GM23248 (cell line): ENCODE data around the gene ZNF860. TPM values are rescaled to one million over a fixed set of nuclear protein-coding genes. Genes with fewer than 3 reads are reported as not detected.

Experiments used
- DNase-seq: peaks from one replicate; pipeline ENCODE4 v3.0.0-alpha.2; 2015
- H2AFZ ChIP-seq: fragments of 200-600 bp; sonication (generic); 2 replicates; pipeline ENCODE4 v1.6.1; 2016; ENCODE audit warnings: antibody characterized with exemption
- H3F3A ChIP-seq: fragments of 200-600 bp; sonication (generic); 2 replicates; pipeline ENCODE4 v1.6.1; 2016; ENCODE audit warnings: mild to moderate bottlenecking, antibody characterized with exemption, mixed run types; ENCODE audit not compliant: insufficient read depth
- H3K27ac ChIP-seq: fragments of 200-600 bp; sonication (generic); 2 replicates; pipeline ENCODE4 v1.5.1; 2016; ENCODE audit warnings: mild to moderate bottlenecking
- H3K27me3 ChIP-seq: fragments of 200-600 bp; sonication (generic); replicated peaks from 2 replicates; pipeline ENCODE4 v1.6.1; 2016; ENCODE audit warnings: mild to moderate bottlenecking; ENCODE audit not compliant: insufficient read depth
- H3K36me3 ChIP-seq: fragments of 200-600 bp; sonication (generic); 2 replicates; pipeline ENCODE4 v1.6.1; 2016; ENCODE audit warnings: low read depth, mild to moderate bottlenecking
- H3K4me1 ChIP-seq: fragments of 200-600 bp; sonication (generic); 2 replicates; pipeline ENCODE4 v1.6.1; 2016; ENCODE audit warnings: mild to moderate bottlenecking; ENCODE audit not compliant: insufficient read depth
- H3K4me2 ChIP-seq: fragments of 200-600 bp; sonication (generic); one replicate; pipeline ENCODE4 v1.6.1; 2016; ENCODE audit warnings: mild to moderate bottlenecking; ENCODE audit not compliant: unreplicated experiment
- H3K4me3 ChIP-seq: fragments of 200-600 bp; sonication (generic); 2 replicates; pipeline ENCODE4 v1.5.1; 2016; ENCODE audit warnings: mild to moderate bottlenecking
- H3K79me2 ChIP-seq: fragments of 200-600 bp; sonication (generic); 2 replicates; pipeline ENCODE4 v1.6.1; 2016; ENCODE audit warnings: mild to moderate bottlenecking; ENCODE audit not compliant: insufficient read depth
- H3K9ac ChIP-seq: fragments of 200-600 bp; sonication (generic); 2 replicates; pipeline ENCODE4 v1.6.1; 2016; ENCODE audit warnings: mild to moderate bottlenecking
- H3K9me2 ChIP-seq: fragments of 200-600 bp; sonication (generic); 2 replicates; pipeline ENCODE4 v1.6.1; 2016; ENCODE audit warnings: mixed run types, mild to moderate bottlenecking, moderate library complexity; ENCODE audit not compliant: insufficient read depth
- H3K9me3 ChIP-seq: fragments of 200-600 bp; sonication (generic); one replicate; pipeline ENCODE4 v1.6.1; 2017; ENCODE audit warnings: low read depth
- H4K20me1 ChIP-seq: fragments of 200-600 bp; sonication (generic); 2 replicates; pipeline ENCODE4 v1.6.0; 2016; ENCODE audit not compliant: insufficient read depth
- EZH2 ChIP-seq: fragments of 200-600 bp; sonication (generic); IDR thresholded peaks from 2 replicates; pipeline ENCODE4 v1.6.1; 2018; ENCODE audit warnings: antibody characterized with exemption, mild to moderate bottlenecking; ENCODE audit not compliant: insufficient read depth, poor library complexity, severe bottlenecking
- EZH2phosphoT487 ChIP-seq: fragments of 200-600 bp; sonication (generic); IDR thresholded peaks from 2 replicates; pipeline ENCODE4 v1.6.1; 2018; ENCODE audit warnings: antibody characterized with exemption, moderate library complexity, mild to moderate bottlenecking, low read depth; ENCODE audit not compliant: insufficient read depth
- WGBS, 2 experiments: methylation state at CpG; one replicate each; pipeline ENCODE4 v1.1.6; 2015 to 2017; ENCODE audit warnings: low lambda C conversion rate in 2 of 2, low coverage in 1 of 2; ENCODE audit errors: missing lambda C conversion rate in 2 of 2; 5-methylcytosine and 5-hydroxymethylcytosine counted together
- in situ Hi-C: fragments of 300-500 bp; cut with MboI; formaldehyde crosslinking; loops from 2 replicates; pipeline ENCODE4 v1.15.0; 2020
- polyA plus RNA-seq: library from polyadenylated mRNA; unstranded; fragments of >200 nt; fragmentation: Nextera tagmentation; extraction: Ambion mirVana; gene quantifications from 2 replicates; pipeline ENCODE4 v1.2.1, GENCODE V29; 2016
- small RNA-seq: library from RNA; depleted of rRNA; stranded (forward); fragments of <200 nt; gene quantifications from one replicate; pipeline ENCODE3, GENCODE V24; 2014; ENCODE audit warnings: low read depth, low replicate concordance
- total RNA-seq: library from RNA; depleted of rRNA; stranded (reverse); fragments of >200 nt; shearing (Covaris generic); gene quantifications from 2 replicates; pipeline ENCODE4 v1.2.3, GENCODE V29; 2014; rRNA removed

ZNF860 gene
- total and polyA plus RNA-seq, 2 experiments from 2014 or later: 0.08 to 0.43 TPM

DNA sequence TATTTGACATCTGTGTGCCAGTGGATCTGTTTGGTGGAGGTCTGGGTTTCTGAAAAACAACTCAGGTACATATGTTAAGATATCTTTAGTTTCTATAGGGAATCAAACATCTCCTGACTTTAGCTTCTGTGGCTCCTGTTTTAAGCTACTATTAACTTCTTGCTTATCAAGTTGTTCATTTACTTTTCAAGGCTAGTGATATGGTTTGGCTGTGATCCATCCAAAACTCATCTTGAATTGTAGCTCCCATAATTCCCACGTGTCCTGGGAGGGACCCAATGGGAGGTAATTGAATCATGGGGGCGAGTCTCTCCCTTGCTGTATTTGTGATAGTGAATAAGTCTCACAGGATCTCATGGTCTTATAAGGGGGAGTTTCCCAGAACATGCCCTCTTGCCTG, 41.4 kb downstream of the ZNF860 start:
- Histone ChIP-seq H3K27me3 (peaks cover 1% of the 10 kb centered on the region; the same call in 1 of the 2 replicates), H3K27ac (no peak overlapping the region), H3K79me2 (no peaks in the 10 kb centered on the region), H3K36me3 (no peaks in the 10 kb centered on the region), H3K9me2 (no peaks in the 10 kb centered on the region), H3K4me2 (no peak overlapping the region), H3F3A (no peaks in the 10 kb centered on the region), H3K4me1 (no peaks in the 10 kb centered on the region), H3K9ac (no peak overlapping the region), H4K20me1 (no peaks in the 10 kb centered on the region), H3K4me3 (no peak overlapping the region), H3K9me3 (no peaks in the 10 kb centered on the region), H2AFZ (no peak overlapping the region)
- in situ Hi-C loops: no loop called here
- no peak for DNase-seq
- 35 to 54% methylated on average over 2 of the region's 2 CpGs for WGBS, 2 experiments
- no peak for TF ChIP-seq EZH2phosphoT487

DNA sequence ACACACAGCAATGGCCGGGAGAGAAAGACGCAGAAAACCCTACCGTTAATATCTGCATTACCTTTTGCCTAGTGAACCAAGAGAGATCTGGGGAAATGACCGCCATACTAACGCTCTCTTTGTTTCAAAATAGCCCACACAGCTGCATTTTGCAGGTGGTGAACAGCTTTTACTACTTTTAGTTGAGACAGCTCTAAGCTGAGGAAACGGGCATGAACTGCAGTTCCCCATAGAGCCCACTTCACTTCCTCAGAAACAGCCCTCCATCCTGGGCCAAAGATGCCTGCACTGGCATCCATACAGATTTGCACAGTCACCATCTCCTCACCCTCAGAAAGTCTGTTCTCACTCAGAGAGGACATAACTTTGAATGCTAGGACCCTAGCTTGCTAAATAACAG, 45.0 kb downstream of the ZNF860 start:
- Histone ChIP-seq H4K20me1 (no peaks in the 10 kb centered on the region), H3K4me3 (no peak overlapping the region), H3K4me1 (no peaks in the 10 kb centered on the region), H3K79me2 (no peaks in the 10 kb centered on the region), H2AFZ (no peak overlapping the region), H3K27ac (no peak overlapping the region), H3K9me3 (no peaks in the 10 kb centered on the region), H3K9me2 (no peaks in the 10 kb centered on the region), H3K27me3 (peaks cover 6% of the 10 kb centered on the region; the same call in 1 of the 2 replicates), H3K36me3 (no peaks in the 10 kb centered on the region), H3K4me2 (no peak overlapping the region), H3F3A (no peaks in the 10 kb centered on the region), H3K9ac (no peak overlapping the region)
- in situ Hi-C loops: no loop called here
- no peak for DNase-seq
- TF ChIP-seq EZH2phosphoT487 (no peak), EZH2 (no peak)
- 63 to 68% methylated on average over 6 of the region's 6 CpGs for WGBS, 2 experiments

DNA sequence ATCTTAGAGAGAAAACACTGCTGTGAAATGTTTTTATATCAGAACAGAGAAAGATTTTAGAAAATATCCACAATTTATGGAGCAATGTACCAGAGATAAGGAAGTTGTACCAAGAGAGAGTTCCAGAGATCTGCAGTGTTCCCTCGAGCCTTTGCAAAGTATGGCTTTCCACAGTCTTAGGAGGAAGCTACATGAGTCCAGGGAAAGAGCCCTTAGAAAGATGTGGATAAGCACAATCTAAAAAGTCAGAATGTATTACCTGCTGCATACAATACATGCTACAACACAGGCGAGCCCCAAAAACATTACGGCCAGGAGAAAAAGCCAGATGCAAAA, 56.4 kb downstream of the ZNF860 start:
- no peaks in the 10 kb centered on the region for H3K4me1 ChIP-seq
- in situ Hi-C loops: no loop called here

DNA sequence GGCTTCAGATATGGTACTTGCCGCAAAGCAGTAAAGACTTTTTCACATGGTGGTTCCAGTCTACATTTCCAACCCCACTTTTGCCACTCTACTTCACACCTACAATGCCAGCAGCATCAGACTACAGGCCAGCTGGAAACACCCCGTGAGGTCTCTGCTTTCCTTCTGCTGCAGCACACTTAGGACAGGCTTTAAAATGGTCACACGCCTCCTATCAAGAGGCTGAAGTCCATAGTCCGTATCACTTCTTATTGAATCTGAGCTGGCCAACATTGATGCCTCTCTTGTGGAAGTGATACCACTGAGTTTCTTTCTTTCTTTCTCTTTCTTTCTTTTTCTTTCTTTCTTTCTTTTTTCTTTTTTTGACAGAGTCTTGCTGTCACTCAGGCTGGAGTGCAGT, 59.8 kb downstream of the ZNF860 start:
- Histone ChIP-seq H3F3A (no peaks in the 10 kb centered on the region), H4K20me1 (no peaks in the 10 kb centered on the region), H3K79me2 (no peaks in the 10 kb centered on the region), H3K9me3 (no peaks in the 10 kb centered on the region), H3K9ac (no peak overlapping the region), H3K4me2 (no peak overlapping the region), H3K36me3 (no peaks in the 10 kb centered on the region), H3K4me3 (no peak overlapping the region), H3K27ac (no peak overlapping the region), H2AFZ (no peak overlapping the region), H3K27me3 (no peaks in the 10 kb centered on the region), H3K9me2 (no peaks in the 10 kb centered on the region), H3K4me1 (0 out of 2 replicates have a peak, but pooled peaks cover 7% of the 10 kb centered on the region)
- TF ChIP-seq EZH2 (no peak), EZH2phosphoT487 (no peak)
- WGBS, 2 experiments: 43 to 45% methylated on average over 4 of the region's 4 CpGs
- DNase-seq: no peak
- in situ Hi-C loops: no loop called here

More for the DNA sequence above, 56.4 kb downstream of the ZNF860 start:
- H4K20me1 ChIP-seq: no peaks in the 10 kb centered on the region
- WGBS, 2 experiments: 55 to 57% methylated on average over 3 of the region's 3 CpGs
- no peaks in the 10 kb centered on the region for H3K36me3 ChIP-seq
- no peaks in the 10 kb centered on the region for H3K79me2 ChIP-seq
- peak overlapping the region; percentile 54 for H2AFZ ChIP-seq
- no peaks in the 10 kb centered on the region; the same call in 1 of the 2 replicates for H3K27me3 ChIP-seq
- DNase-seq: no peak
- no peak overlapping the region for H3K4me2 ChIP-seq
- no peaks in the 10 kb centered on the region for H3F3A ChIP-seq
- H3K27ac ChIP-seq: no peak overlapping the region
- TF ChIP-seq EZH2: no peak
- no peak for TF ChIP-seq EZH2phosphoT487
- no peak overlapping the region for H3K9ac ChIP-seq
- H3K9me2 ChIP-seq: no peaks in the 10 kb centered on the region
- no peak overlapping the region for H3K4me3 ChIP-seq
- no peaks in the 10 kb centered on the region for H3K9me3 ChIP-seq

Small RNA genes within 50 kb of the gene (small RNA-seq; reads per million reads assigned to genes)
- gene RF00402: not detected

Other genes with a start within 250 kb of the ZNF860 start
- gene OSBPL10, start 488 bp upstream of the ZNF860 start, total RNA-seq: 3.5 and 8.1 TPM in 2 replicates
- gene OSBPL10, start 488 bp upstream of the ZNF860 start, polyA plus RNA-seq: 0.95 and 2.4 TPM in 2 replicates
- gene GPD1L, start 124.9 kb downstream of the ZNF860 start, total RNA-seq: 3.5 and 3.9 TPM in 2 replicates
- 2.4 TPM in 2 replicates for gene GPD1L, start 124.9 kb downstream of the ZNF860 start, polyA plus RNA-seq